Measurements from ENCODE around the gene ACTN2.

ACTN2 gene

DNA sequence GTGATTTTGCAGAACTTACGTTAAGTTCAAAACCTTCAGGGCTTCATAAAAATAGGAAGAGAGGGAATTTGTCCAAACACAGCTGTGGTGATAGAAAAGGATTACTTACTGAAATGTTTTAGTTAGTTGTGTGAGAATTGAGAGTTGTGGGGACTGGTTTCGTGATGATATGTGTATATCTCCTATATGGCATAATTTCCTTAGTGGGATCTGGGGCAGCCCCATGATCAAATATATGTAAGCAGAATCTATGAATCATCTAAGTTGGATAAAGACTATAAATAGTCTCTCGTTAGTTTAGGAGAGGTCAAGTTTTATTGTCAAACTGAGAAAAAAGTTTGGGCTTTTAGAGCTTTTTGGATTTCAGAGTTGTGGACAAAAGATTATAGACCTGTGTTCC lies 123.7 kb downstream of the ACTN2 start:
- TF ChIP-seq EZH2phosphoT487 (conservative IDR thresholded peaks at IDR 0.05; ENCODE audit: low read length), result no peak
- H3K79me2 ChIP-seq (ENCODE audit: insufficient read depth, low read length), result peaks cover 6% of the 10 kb centered on the region
- peaks cover 24% of the 10 kb centered on the region for H3K36me3 ChIP-seq (ENCODE audit: low read length)

DNA sequence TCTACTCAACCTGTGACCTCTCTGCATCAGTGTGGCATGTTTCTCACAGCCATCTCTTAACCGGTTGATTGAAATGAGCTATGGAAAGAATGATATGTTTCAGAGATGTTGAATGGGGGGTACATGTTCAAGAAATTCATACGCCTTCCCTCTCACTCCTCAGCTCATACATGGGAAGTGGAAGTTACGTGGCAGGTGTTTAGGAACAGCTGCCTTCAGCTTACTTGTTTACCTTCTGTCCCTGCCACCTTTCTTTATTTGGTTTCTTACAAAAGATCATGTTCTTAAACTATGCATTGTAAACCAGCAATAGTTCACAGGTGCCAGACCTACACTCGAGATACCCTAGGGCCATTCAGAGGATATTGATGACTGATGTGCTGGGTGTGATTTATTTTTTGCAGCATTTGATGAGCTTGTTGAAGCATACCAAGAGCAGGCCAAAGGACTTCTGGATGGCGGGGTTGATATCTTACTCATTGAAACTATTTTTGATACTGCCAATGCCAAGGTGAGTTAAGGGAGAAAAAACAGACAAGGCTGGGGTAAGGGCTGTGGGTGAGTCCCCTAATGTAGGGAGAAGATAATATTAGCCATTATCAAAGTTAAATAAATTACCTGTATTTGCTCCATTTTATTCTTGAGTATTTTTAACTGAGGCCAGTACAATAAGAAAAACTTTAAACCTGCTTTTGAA lies 126.2 kb downstream of the ACTN2 start:
- Histone ChIP-seq H3K9me2 (replicated peaks; ENCODE audit: insufficient read depth, low read length) (no peaks in the 10 kb centered on the region), H3K27me3 (ENCODE audit: low read length) (no peaks in the 10 kb centered on the region), H3K4me3 (ENCODE audit: insufficient read depth, low read length, poor library complexity, severe bottlenecking) (no peak overlapping the region), H4K20me1 (ENCODE audit: low read depth, low read length) (no peaks in the 10 kb centered on the region), H3K9ac (ENCODE audit: low read length) (no peak overlapping the region), H2AFZ (ENCODE audit: low read depth, low read length, severe bottlenecking) (no peak overlapping the region), H3K36me3 (ENCODE audit: low read length) (peaks cover 34% of the 10 kb centered on the region), H3F3A (ENCODE audit: insufficient read depth) (no peaks in the 10 kb centered on the region), H3K79me2 (ENCODE audit: insufficient read depth, low read length) (no peaks in the 10 kb centered on the region), H3K9me3 (ENCODE audit: insufficient read depth, low read length) (no peaks in the 10 kb centered on the region), H3K4me2 (ENCODE audit: low read depth, low read length, poor library complexity, severe bottlenecking) (no peak overlapping the region), H3K27ac (ENCODE audit: low read depth, low read length) (no peak overlapping the region)
- TF ChIP-seq, protein P1, sequence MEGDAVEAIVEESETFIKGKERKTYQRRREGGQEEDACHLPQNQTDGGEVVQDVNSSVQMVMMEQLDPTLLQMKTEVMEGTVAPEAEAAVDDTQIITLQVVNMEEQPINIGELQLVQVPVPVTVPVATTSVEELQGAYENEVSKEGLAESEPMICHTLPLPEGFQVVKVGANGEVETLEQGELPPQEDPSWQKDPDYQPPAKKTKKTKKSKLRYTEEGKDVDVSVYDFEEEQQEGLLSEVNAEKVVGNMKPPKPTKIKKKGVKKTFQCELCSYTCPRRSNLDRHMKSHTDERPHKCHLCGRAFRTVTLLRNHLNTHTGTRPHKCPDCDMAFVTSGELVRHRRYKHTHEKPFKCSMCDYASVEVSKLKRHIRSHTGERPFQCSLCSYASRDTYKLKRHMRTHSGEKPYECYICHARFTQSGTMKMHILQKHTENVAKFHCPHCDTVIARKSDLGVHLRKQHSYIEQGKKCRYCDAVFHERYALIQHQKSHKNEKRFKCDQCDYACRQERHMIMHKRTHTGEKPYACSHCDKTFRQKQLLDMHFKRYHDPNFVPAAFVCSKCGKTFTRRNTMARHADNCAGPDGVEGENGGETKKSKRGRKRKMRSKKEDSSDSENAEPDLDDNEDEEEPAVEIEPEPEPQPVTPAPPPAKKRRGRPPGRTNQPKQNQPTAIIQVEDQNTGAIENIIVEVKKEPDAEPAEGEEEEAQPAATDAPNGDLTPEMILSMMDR (IDR thresholded peaks at IDR 0.05; ENCODE audit: insufficient read depth, low read length, poor library complexity, severe bottlenecking), result no peak
- TF ChIP-seq EZH2phosphoT487 (conservative IDR thresholded peaks at IDR 0.05; ENCODE audit: low read length), result no peak

More for the DNA sequence above, 123.7 kb downstream of the ACTN2 start:
- no peak overlapping the region for H3K4me2 ChIP-seq (ENCODE audit: low read depth, low read length, poor library complexity, severe bottlenecking)
- H3K27me3 ChIP-seq (ENCODE audit: low read length), result no peaks in the 10 kb centered on the region
- H3K27ac ChIP-seq (ENCODE audit: low read depth, low read length), result no peak overlapping the region
- H3K9me3 ChIP-seq (ENCODE audit: insufficient read depth, low read length), result no peaks in the 10 kb centered on the region
- H3F3A ChIP-seq (ENCODE audit: insufficient read depth), result no peaks in the 10 kb centered on the region
- H3K4me3 ChIP-seq (ENCODE audit: insufficient read depth, low read length, poor library complexity, severe bottlenecking), result no peak overlapping the region
- H4K20me1 ChIP-seq (ENCODE audit: low read depth, low read length), result no peaks in the 10 kb centered on the region
- H3K9me2 ChIP-seq (replicated peaks; ENCODE audit: insufficient read depth, low read length), result no peaks in the 10 kb centered on the region
- H2AFZ ChIP-seq (ENCODE audit: low read depth, low read length, severe bottlenecking), result no peak overlapping the region
- H3K9ac ChIP-seq (ENCODE audit: low read length), result no peak overlapping the region
